GM12878 (cell line): Measurements from ENCODE around the gene LDHA. TPM values are rescaled to one million over a fixed set of nuclear protein-coding genes. Genes with fewer than 3 reads are reported as not detected.

ENCODE experiments used
- ATAC-seq: fragments of 200-7000 bp; cut with Tn5 transposase; 3 replicates; pipeline ENCODE4 v1.9.1; 2020; ENCODE audit warnings: mild to moderate bottlenecking, moderate library complexity
- BruUV-seq: library from RNA; stranded (reverse); fragments of 400-500 nt; replicated peaks from 2 replicates; lab custom pipeline; 2021; lab: Mats Ljungman, UMichigan
- CTCF ChIA-PET: fragments of 300-600 bp; sonication (Branson Sonifier 250); formaldehyde crosslinking; extraction: SDS; loops from one replicate; lab custom pipeline; 2021; ENCODE audit warnings: inconsistent platforms; lab: Yijun Ruan, JAX
- POLR2A ChIA-PET: fragments of 350-600 bp; formaldehyde crosslinking; extraction: SDS; loops from one replicate; lab custom pipeline; 2021; ENCODE audit warnings: inconsistent platforms; lab: Charles Lee
- RAD21 ChIA-PET: fragments of 300-600 bp; sonication (Branson Sonifier 250); formaldehyde crosslinking; loops from one replicate; lab custom pipeline; 2023; ENCODE audit warnings: antibody characterized with exemption; ENCODE audit not compliant: unreplicated experiment; lab: Charles Lee
- SMC1A ChIA-PET: fragments of 300-600 bp; sonication (Branson Sonifier 250); formaldehyde crosslinking; loops from one replicate; lab custom pipeline; 2023; ENCODE audit not compliant: unreplicated experiment, uncharacterized antibody; lab: Charles Lee
- DNase-seq: peaks from one replicate; pipeline ENCODE4 v3.0.0-alpha.2; 2011; ENCODE audit warnings: low read depth, low spot score
- FAIRE-seq: peaks from 3 replicates; lab custom pipeline; 2011; peaks lifted over from hg19 to GRCh38; lab: Jason Lieb, UNC
- H2AFZ ChIP-seq: 2 replicates; pipeline ENCODE4 v1.6.0; 2011; ENCODE audit warnings: low read depth, low read length, control low read depth; ENCODE audit not compliant: control insufficient read depth
- H3K27ac ChIP-seq: 2 replicates; pipeline ENCODE4 v1.5.1; 2011; ENCODE audit warnings: control low read depth; ENCODE audit not compliant: control insufficient read depth, insufficient read depth
- H3K27me3 ChIP-seq, 2 experiments: replicated peaks in 1 of 2; 2 replicates each; pipeline versions ENCODE4 v1.6.0 to v1.6.1; 2011; ENCODE audit warnings: low read length in 1 of 2; ENCODE audit not compliant: control insufficient read depth in 2 of 2, insufficient read depth in 2 of 2
- H3K36me3 ChIP-seq, 2 experiments: 2 replicates each; pipeline ENCODE4 v1.5.1; 2011; ENCODE audit warnings: low read length in 1 of 2; ENCODE audit not compliant: control insufficient read depth in 2 of 2, insufficient read depth in 2 of 2
- H3K4me1 ChIP-seq: 2 replicates; pipeline ENCODE4 v1.6.1; 2011; ENCODE audit warnings: mild to moderate bottlenecking, low read length, moderate library complexity, mixed read lengths; ENCODE audit not compliant: control insufficient read depth, insufficient read depth
- H3K4me2 ChIP-seq: 2 replicates; pipeline ENCODE4 v1.6.0; 2011; ENCODE audit warnings: control low read depth; ENCODE audit not compliant: control insufficient read depth, insufficient read depth
- H3K4me3 ChIP-seq: fragments of 200-600 bp; sonication (generic); 2 replicates; pipeline ENCODE4 v1.5.1; 2016
- H3K79me2 ChIP-seq: 2 replicates; pipeline ENCODE4 v1.6.0; 2011; ENCODE audit warnings: low read length; ENCODE audit not compliant: control insufficient read depth, insufficient read depth
- H3K9ac ChIP-seq: 2 replicates; pipeline ENCODE4 v1.8.0; 2011; ENCODE audit warnings: low read length, control low read depth, mixed read lengths; ENCODE audit not compliant: control insufficient read depth, insufficient read depth
- H3K9me3 ChIP-seq: replicated peaks from 3 replicates; pipeline ENCODE4 v1.5.1; 2011; ENCODE audit warnings: mild to moderate bottlenecking, low read length; ENCODE audit not compliant: control insufficient read depth, insufficient read depth
- H4K20me1 ChIP-seq: 2 replicates; pipeline ENCODE4 v1.6.0; 2011; ENCODE audit not compliant: control insufficient read depth, insufficient read depth
- ATF7 ChIP-seq: fragments of 450-650 bp; IDR thresholded peaks from 2 replicates; pipeline ENCODE4 v1.6.1; 2016; ENCODE audit warnings: low read depth, mild to moderate bottlenecking
- BHLHE40 ChIP-seq, 2 experiments: fragments of 450-650 bp in 1 of 2; IDR thresholded peaks; 2 replicates each; pipeline ENCODE4 v1.6.1; 2011 to 2017; ENCODE audit warnings: low read depth in 2 of 2, borderline replicate concordance in 1 of 2, improper control_type of control experiment in 1 of 2, low read length in 1 of 2, mild to moderate bottlenecking in 1 of 2
- JUNB ChIP-seq: IDR thresholded peaks from 2 replicates; pipeline ENCODE4 v1.6.1; 2016; ENCODE audit warnings: antibody characterized with exemption, mild to moderate bottlenecking
- KLF5 ChIP-seq: fragments of 450-650 bp; IDR thresholded peaks from 2 replicates; pipeline ENCODE4 v1.6.1; 2014; ENCODE audit warnings: mild to moderate bottlenecking; ENCODE audit not compliant: partially characterized antibody
- MYB ChIP-seq: fragments of 150-350 bp; IDR thresholded peaks from 2 replicates; pipeline ENCODE4 v1.6.1; 2014; ENCODE audit warnings: mild to moderate bottlenecking, low read depth, low read length, borderline replicate concordance
- RAD21 ChIP-seq: IDR thresholded peaks from 2 replicates; pipeline ENCODE4 v1.6.1; 2011; ENCODE audit warnings: mild to moderate bottlenecking, low read depth, low read length, moderate library complexity; ENCODE audit not compliant: insufficient read depth
- SMC3 ChIP-seq: IDR thresholded peaks from 2 replicates; pipeline ENCODE4 v1.6.1; 2011; ENCODE audit warnings: low read length, improper control_type of control experiment, borderline replicate concordance
- SRF ChIP-seq, 2 experiments: IDR thresholded peaks; 2 replicates each; pipeline ENCODE4 v1.6.1; 2011; ENCODE audit warnings: low read depth in 2 of 2, low read length in 2 of 2, mild to moderate bottlenecking in 1 of 2, moderate library complexity in 1 of 2
- ZBED1 ChIP-seq: IDR thresholded peaks from 2 replicates; pipeline ENCODE4 v1.6.1; 2016; ENCODE audit warnings: borderline replicate concordance
- ZNF207 ChIP-seq: fragments of 450-650 bp; IDR thresholded peaks from 2 replicates; pipeline ENCODE4 v1.6.1; 2014; ENCODE audit warnings: antibody characterized with exemption, mild to moderate bottlenecking, borderline replicate concordance
- ZNF384 ChIP-seq: IDR thresholded peaks from 2 replicates; pipeline ENCODE4 v1.6.1; 2012; ENCODE audit warnings: low read depth, mild to moderate bottlenecking, low read length, improper control_type of control experiment, borderline replicate concordance
- ZNF622 ChIP-seq: fragments of 450-650 bp; IDR thresholded peaks from 2 replicates; pipeline ENCODE4 v1.6.1; 2017; ENCODE audit warnings: mild to moderate bottlenecking, inconsistent platforms
- ZZZ3 ChIP-seq: IDR thresholded peaks from 2 replicates; pipeline ENCODE4 v1.6.1; 2011; ENCODE audit warnings: low read depth; ENCODE audit not compliant: control insufficient read depth, insufficient read length
- WGBS: methylation state at CpG from one replicate; pipeline ENCODE4 v1.1.6; 2016; ENCODE audit warnings: low lambda C conversion rate; ENCODE audit not compliant: insufficient replicate concordance, insufficient coverage; ENCODE audit errors: missing lambda C conversion rate; 5-methylcytosine and 5-hydroxymethylcytosine counted together
- in situ Hi-C: fragments of 300-500 bp; cut with MboI; formaldehyde crosslinking; loops from 9 replicates; pipeline ENCODE4 v1.14.3; 2018; ENCODE audit warnings: mixed read lengths
- intact Hi-C: fragments of 100-400 bp; cut with micrococcal nuclease; formaldehyde crosslinking; loops from one replicate; pipeline ENCODE4 v1.14.2; 2022; ENCODE audit not compliant: unreplicated experiment
- polyA plus RNA-seq, 11 experiments: library from polyadenylated mRNA; depleted of rRNA in 4 of 11; unstranded in 6 of 11; stranded (reverse) in 5 of 11; fragments of >200 nt; fragmentation: Nextera tagmentation in 4 of 11; fragmentation: Illumina TruSeq in 1 of 11; extraction: Ambion mirVana in 4 of 11; extraction: Trizol in 1 of 11; gene quantifications; 1 replicate in 1 of 11; 2 replicates in 10 of 11; pipeline versions ENCODE4 v1.2.1 to v1.2.3, GENCODE V29; 2011 to 2016; ENCODE audit warnings: inconsistent platforms in 2 of 11, missing spikeins in 2 of 11, low read depth in 1 of 11
- total RNA-seq, 4 experiments: library from RNA; depleted of rRNA in 3 of 4; stranded (reverse); fragments of >200 nt in 3 of 4; fragmentation: Illumina TruSeq in 1 of 4; extraction: Trizol in 1 of 4; gene quantifications; 2 replicates each; pipeline versions ENCODE4 v1.2.1 to v1.2.3, GENCODE V29; 2013 to 2021
- TF ChIP-seq, protein P1 (sequence below): IDR thresholded peaks from 2 replicates; pipeline ENCODE4 v1.6.1; 2012; ENCODE audit warnings: low read depth, low read length, improper control_type of control experiment
- TF ChIP-seq, protein P2 (sequence below): fragments of 450-650 bp; IDR thresholded peaks from 2 replicates; pipeline ENCODE4 v1.6.1; 2016; ENCODE audit warnings: mild to moderate bottlenecking
- TF ChIP-seq, protein P3 (sequence below): IDR thresholded peaks from 2 replicates; pipeline ENCODE4 v1.6.1; 2012; ENCODE audit warnings: improper control_type of control experiment, low read depth, low read length; ENCODE audit not compliant: insufficient replicate concordance

The LDHA gene
- total and polyA plus RNA-seq, 10 of the 15 experiments (the other 5 are each of a cell fraction or from before 2014, with no cell fraction given), result 773 to 2,300 (median 1,367) TPM

DNA sequence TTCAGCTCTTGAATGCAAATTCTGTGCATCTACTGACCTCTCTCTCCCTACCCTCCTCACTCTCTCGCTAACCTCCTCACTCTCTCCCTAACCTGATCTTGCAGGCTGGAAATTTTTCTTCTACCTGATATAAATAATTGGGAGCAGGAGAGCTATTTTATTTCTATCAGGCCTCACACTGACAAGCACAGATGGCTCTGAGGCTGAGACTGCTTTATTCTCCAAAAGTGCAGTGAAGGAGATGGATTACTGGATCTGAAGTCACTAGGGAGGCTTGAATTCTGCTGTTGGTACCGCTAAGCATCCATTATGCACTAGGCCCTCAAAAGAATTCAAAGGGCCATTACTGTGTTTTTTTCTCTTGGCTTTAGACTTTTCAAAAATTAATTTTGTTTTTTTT lies 19.4 kb upstream of the LDHA start (continued):
- TF ChIP-seq, protein P1, sequence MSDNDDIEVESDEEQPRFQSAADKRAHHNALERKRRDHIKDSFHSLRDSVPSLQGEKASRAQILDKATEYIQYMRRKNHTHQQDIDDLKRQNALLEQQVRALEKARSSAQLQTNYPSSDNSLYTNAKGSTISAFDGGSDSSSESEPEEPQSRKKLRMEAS, result no peak
- TF ChIP-seq ZNF207 (no peak), KLF5 (no peak), BHLHE40 (IDR thresholded peaks at IDR 0.05; ENCODE audit: borderline replicate concordance in 1 of 2, low read depth in 2 of 2, low read length in 1 of 2) (no peak)

DNA sequence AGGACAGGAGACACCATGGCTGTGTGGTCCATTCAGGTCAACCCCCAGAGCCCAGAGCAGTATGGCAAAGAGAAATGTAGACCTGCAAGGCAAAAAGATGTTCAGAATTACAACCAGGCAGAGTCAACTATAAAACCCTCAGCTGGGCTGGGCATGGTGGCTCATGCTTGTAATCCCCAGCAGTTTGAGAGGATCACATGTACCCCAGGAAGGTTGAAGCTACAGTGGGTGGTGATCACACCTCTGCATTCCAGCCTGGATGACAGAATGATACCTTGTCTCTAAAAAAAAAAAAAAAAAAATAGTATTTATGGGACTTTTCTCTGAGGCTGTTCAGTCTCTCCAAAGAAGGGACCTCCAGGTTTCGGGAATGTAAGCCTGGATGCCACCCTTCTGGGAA lies 18.4 kb upstream of the LDHA start:
- in situ Hi-C loops (no loop called here), intact Hi-C loops (no loop called here)
- Histone ChIP-seq H3K9ac (no peak overlapping the region), H3K36me3 (no peaks in the 10 kb centered on the region), H4K20me1 (no peaks in the 10 kb centered on the region; the same call in 1 of the 2 replicates), H3K79me2 (no peaks in the 10 kb centered on the region), H3K27ac (no peak overlapping the region), H3K4me1 (no peaks in the 10 kb centered on the region), H3K9me3 (no peaks in the 10 kb centered on the region), H2AFZ (no peak overlapping the region), H3K4me3 (no peak overlapping the region), H3K4me2 (no peak overlapping the region), H3K27me3 (no peaks in the 10 kb centered on the region)
- BruUV-seq, result no TSS peak
- FAIRE-seq, result no peak
- ChIA-PET CTCF (interaction anchor here (0.6 to 3.7 kb wide), 3 partner anchors 8 to 164 kb away, joined by 3 to 13 read pairs (median 4); no protein-coding TSS in a partner anchor), POLR2A (interaction anchor here (0.8 kb wide), 1 partner anchor 19 kb away, joined by 5 read pairs; no protein-coding TSS in a partner anchor), SMC1A (no interaction called here), RAD21 (no interaction called here)
- DNase-seq, result no peak
- 50% methylated on average over 1 of the region's 1 CpG for WGBS
- no peak for ATAC-seq
- no peak for TF ChIP-seq SRF (IDR thresholded peaks at IDR 0.05; ENCODE audit: low read depth in 2 of 2, low read length in 2 of 2)
- TF ChIP-seq ZBED1, result no peak
- TF ChIP-seq ZZZ3, result no peak
- TF ChIP-seq SMC3, result no peak
- TF ChIP-seq, protein P2, sequence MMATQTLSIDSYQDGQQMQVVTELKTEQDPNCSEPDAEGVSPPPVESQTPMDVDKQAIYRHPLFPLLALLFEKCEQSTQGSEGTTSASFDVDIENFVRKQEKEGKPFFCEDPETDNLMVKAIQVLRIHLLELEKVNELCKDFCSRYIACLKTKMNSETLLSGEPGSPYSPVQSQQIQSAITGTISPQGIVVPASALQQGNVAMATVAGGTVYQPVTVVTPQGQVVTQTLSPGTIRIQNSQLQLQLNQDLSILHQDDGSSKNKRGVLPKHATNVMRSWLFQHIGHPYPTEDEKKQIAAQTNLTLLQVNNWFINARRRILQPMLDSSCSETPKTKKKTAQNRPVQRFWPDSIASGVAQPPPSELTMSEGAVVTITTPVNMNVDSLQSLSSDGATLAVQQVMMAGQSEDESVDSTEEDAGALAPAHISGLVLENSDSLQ, result no peak
- TF ChIP-seq ZNF622, result no peak
- no peak for TF ChIP-seq ATF7
- TF ChIP-seq, protein P3, sequence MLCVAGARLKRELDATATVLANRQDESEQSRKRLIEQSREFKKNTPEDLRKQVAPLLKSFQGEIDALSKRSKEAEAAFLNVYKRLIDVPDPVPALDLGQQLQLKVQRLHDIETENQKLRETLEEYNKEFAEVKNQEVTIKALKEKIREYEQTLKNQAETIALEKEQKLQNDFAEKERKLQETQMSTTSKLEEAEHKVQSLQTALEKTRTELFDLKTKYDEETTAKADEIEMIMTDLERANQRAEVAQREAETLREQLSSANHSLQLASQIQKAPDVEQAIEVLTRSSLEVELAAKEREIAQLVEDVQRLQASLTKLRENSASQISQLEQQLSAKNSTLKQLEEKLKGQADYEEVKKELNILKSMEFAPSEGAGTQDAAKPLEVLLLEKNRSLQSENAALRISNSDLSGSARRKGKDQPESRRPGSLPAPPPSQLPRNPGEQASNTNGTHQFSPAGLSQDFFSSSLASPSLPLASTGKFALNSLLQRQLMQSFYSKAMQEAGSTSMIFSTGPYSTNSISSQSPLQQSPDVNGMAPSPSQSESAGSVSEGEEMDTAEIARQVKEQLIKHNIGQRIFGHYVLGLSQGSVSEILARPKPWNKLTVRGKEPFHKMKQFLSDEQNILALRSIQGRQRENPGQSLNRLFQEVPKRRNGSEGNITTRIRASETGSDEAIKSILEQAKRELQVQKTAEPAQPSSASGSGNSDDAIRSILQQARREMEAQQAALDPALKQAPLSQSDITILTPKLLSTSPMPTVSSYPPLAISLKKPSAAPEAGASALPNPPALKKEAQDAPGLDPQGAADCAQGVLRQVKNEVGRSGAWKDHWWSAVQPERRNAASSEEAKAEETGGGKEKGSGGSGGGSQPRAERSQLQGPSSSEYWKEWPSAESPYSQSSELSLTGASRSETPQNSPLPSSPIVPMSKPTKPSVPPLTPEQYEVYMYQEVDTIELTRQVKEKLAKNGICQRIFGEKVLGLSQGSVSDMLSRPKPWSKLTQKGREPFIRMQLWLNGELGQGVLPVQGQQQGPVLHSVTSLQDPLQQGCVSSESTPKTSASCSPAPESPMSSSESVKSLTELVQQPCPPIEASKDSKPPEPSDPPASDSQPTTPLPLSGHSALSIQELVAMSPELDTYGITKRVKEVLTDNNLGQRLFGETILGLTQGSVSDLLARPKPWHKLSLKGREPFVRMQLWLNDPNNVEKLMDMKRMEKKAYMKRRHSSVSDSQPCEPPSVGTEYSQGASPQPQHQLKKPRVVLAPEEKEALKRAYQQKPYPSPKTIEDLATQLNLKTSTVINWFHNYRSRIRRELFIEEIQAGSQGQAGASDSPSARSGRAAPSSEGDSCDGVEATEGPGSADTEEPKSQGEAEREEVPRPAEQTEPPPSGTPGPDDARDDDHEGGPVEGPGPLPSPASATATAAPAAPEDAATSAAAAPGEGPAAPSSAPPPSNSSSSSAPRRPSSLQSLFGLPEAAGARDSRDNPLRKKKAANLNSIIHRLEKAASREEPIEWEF, result no peak
- TF ChIP-seq RAD21, result no peak
- no peak for TF ChIP-seq JUNB
- TF ChIP-seq BHLHE40 (IDR thresholded peaks at IDR 0.05; ENCODE audit: borderline replicate concordance in 1 of 2, low read depth in 2 of 2, low read length in 1 of 2), result no peak
- no peak for TF ChIP-seq ZNF384
- no peak for TF ChIP-seq MYB
